HepG2 (cell line): ENCODE data around the gene TWIST2. TPM values are rescaled to one million over a fixed set of nuclear protein-coding genes. Genes with fewer than 3 reads are reported as not detected.

Source experiments
- ATAC-seq: fragments of 200-7000 bp; cut with Tn5 transposase; 3 replicates; pipeline ENCODE4 v1.9.1; 2020; ENCODE audit warnings: mild to moderate bottlenecking, moderate library complexity
- BruUV-seq: library from RNA; stranded (reverse); fragments of 400-500 nt; replicated peaks from 2 replicates; lab custom pipeline; 2021; lab: Mats Ljungman, UMichigan
- CTCF ChIA-PET: fragments of 300-600 bp; formaldehyde crosslinking; extraction: SDS; loops from one replicate; lab custom pipeline; 2021; ENCODE audit warnings: low total read pairs, inconsistent platforms, low intra/inter-chr PET ratio; lab: Yijun Ruan, JAX
- POLR2A ChIA-PET: fragments of 350-600 bp; sonication (Branson Sonifier 250); formaldehyde crosslinking; loops from one replicate; lab custom pipeline; 2020; ENCODE audit warnings: antibody characterized with exemption, inconsistent platforms; lab: Yijun Ruan, JAX
- DNase-seq: peaks from one replicate; pipeline ENCODE4 v3.0.0-alpha.2; 2015; ENCODE audit warnings: low spot score
- FAIRE-seq: peaks from 3 replicates; lab custom pipeline; 2011; peaks lifted over from hg19 to GRCh38; lab: Jason Lieb, UNC
- H2AFZ ChIP-seq: one replicate; pipeline ENCODE4 v1.6.1; 2011; ENCODE audit warnings: low read length, inconsistent platforms
- H3K27ac ChIP-seq: fragments of 300-600 bp; 3 replicates; pipeline ENCODE4 v1.8.0; 2011; ENCODE audit warnings: mixed run types, mild to moderate bottlenecking, mixed read lengths, low read length, inconsistent platforms; ENCODE audit not compliant: insufficient read depth; ENCODE audit errors: extremely low read length
- H3K27me3 ChIP-seq, 2 experiments: fragments of 200-600 bp in 1 of 2; 2 replicates in 1 of 2; 3 replicates in 1 of 2; pipeline versions ENCODE4 v1.6.0 to v1.8.0; 2011; ENCODE audit warnings: low read length in 2 of 2, mild to moderate bottlenecking in 2 of 2, moderate library complexity in 2 of 2, inconsistent platforms in 1 of 2; ENCODE audit not compliant: insufficient read depth in 2 of 2, control insufficient read depth in 1 of 2
- H3K36me3 ChIP-seq, 2 experiments: fragments of 200-600 bp in 1 of 2; replicated peaks in 1 of 2; 2 replicates in 1 of 2; 3 replicates in 1 of 2; pipeline versions ENCODE4 v1.5.1 to v1.8.0; 2011; ENCODE audit warnings: low read length in 2 of 2, inconsistent platforms in 1 of 2; ENCODE audit not compliant: insufficient read depth in 2 of 2, control insufficient read depth in 1 of 2
- H3K4me1 ChIP-seq: 2 replicates; pipeline ENCODE4 v1.5.1; 2012; ENCODE audit warnings: low read length, inconsistent platforms; ENCODE audit not compliant: insufficient read depth
- H3K4me2 ChIP-seq: 2 replicates; pipeline ENCODE4 v1.6.0; 2011; ENCODE audit warnings: low read depth, low read length, inconsistent platforms
- H3K4me3 ChIP-seq, 3 experiments: fragments of 200-600 bp in 1 of 3; sonication (generic), shearing (Covaris generic) in 1 of 3; replicated peaks in 1 of 3; 2 replicates each; pipeline ENCODE4 v1.5.1; 2011 to 2016; ENCODE audit warnings: low read length in 3 of 3, inconsistent platforms in 2 of 3, low read depth in 2 of 3, mild to moderate bottlenecking in 2 of 3, control low read depth in 1 of 3, mixed read lengths in 1 of 3; ENCODE audit not compliant: insufficient read depth in 1 of 3
- H3K79me2 ChIP-seq: one replicate; pipeline ENCODE4 v1.6.1; 2011; ENCODE audit warnings: low read length, inconsistent platforms; ENCODE audit not compliant: insufficient read depth
- H3K9ac ChIP-seq: 2 replicates; pipeline ENCODE4 v1.6.0; 2011; ENCODE audit warnings: mild to moderate bottlenecking, low read depth, low read length, inconsistent platforms; ENCODE audit not compliant: insufficient read depth
- H3K9me3 ChIP-seq: 2 replicates; pipeline ENCODE4 v1.5.1; 2012; ENCODE audit warnings: mild to moderate bottlenecking, low read length
- H4K20me1 ChIP-seq: 2 replicates; pipeline ENCODE4 v1.6.0; 2011; ENCODE audit warnings: inconsistent platforms, mild to moderate bottlenecking, low read length, moderate library complexity; ENCODE audit not compliant: insufficient read depth
- CCAR2 ChIP-seq: fragments of 200-400 bp; formaldehyde crosslinking; optimal IDR thresholded peaks from 2 replicates; pipeline ENCODE3; 2018; ENCODE audit warnings: low read depth, mild to moderate bottlenecking, low read length, moderate library complexity
- GATAD2A ChIP-seq: IDR thresholded peaks from 2 replicates; pipeline ENCODE4 v1.6.1; 2016
- MAZ ChIP-seq, 2 experiments: sonication (generic) in 1 of 2; formaldehyde crosslinking in 1 of 2; IDR thresholded peaks; 2 replicates each; pipeline versions ENCODE4 v1.5.0 to v1.6.1; 2012 to 2020; ENCODE audit warnings: low read depth in 2 of 2, mild to moderate bottlenecking in 2 of 2, borderline replicate concordance in 1 of 2, improper control_type of control experiment in 1 of 2, low read length in 1 of 2, missing genetic modification reagents in 1 of 2, moderate library complexity in 1 of 2
- RFXANK ChIP-seq: IDR thresholded peaks from 2 replicates; pipeline ENCODE4 v1.6.1; 2016
- RNF2 ChIP-seq: fragments of 450-650 bp; conservative IDR thresholded peaks from 2 replicates; pipeline ENCODE4 v1.6.1; 2016; ENCODE audit warnings: low read depth
- SNAPC2 ChIP-seq: sonication (generic); formaldehyde crosslinking; IDR thresholded peaks from 2 replicates; pipeline ENCODE4 v1.8.1; 2022; ENCODE audit warnings: mild to moderate bottlenecking, missing genetic modification reagents
- ZNF766 ChIP-seq: sonication (generic); formaldehyde crosslinking; IDR thresholded peaks from 2 replicates; pipeline ENCODE4 v1.5.0; 2020; ENCODE audit warnings: missing genetic modification reagents, borderline replicate concordance
- WGBS: methylation state at CpG from one replicate; pipeline ENCODE4 v1.1.6; 2017; ENCODE audit warnings: low lambda C conversion rate; 5-methylcytosine and 5-hydroxymethylcytosine counted together
- in situ Hi-C: cut with HindIII; loops from 2 replicates; pipeline ENCODE4 v1.10.0; 2017; ENCODE audit warnings: low pct_unique_long_range_greater_than_20kb; ENCODE audit not compliant: extremely low pct_ligation_motif_present
- intact Hi-C: fragments of 100-400 bp; cut with micrococcal nuclease; formaldehyde crosslinking; loops from one replicate; pipeline ENCODE4 v1.10.0; 2022; ENCODE audit not compliant: unreplicated experiment
- polyA plus RNA-seq, 8 experiments: library from polyadenylated mRNA; depleted of rRNA in 3 of 8; stranded (reverse) in 7 of 8; unstranded in 1 of 8; fragments of >200 nt; fragmentation: Illumina TruSeq in 4 of 8; extraction: Trizol in 4 of 8; gene quantifications; 2 replicates each; pipeline versions ENCODE4 v1.2.1 to v1.2.3, GENCODE V29; 2011 to 2016; ENCODE audit warnings: low read depth in 4 of 8, missing spikeins in 1 of 8, mixed read lengths in 1 of 8; ENCODE audit not compliant: insufficient read depth in 1 of 8
- total RNA-seq, 5 experiments: library from RNA; depleted of rRNA; stranded (reverse); fragments of >200 nt; fragmentation: Illumina TruSeq; extraction: Trizol; gene quantifications; 2 replicates each; pipeline ENCODE4 v1.2.3, GENCODE V29; 2016; ENCODE audit warnings: low read depth in 1 of 5
- TF ChIP-seq, protein P1 (sequence below): sonication (generic); formaldehyde crosslinking; conservative IDR thresholded peaks from 2 replicates; pipeline ENCODE4 v1.8.0; 2022; ENCODE audit warnings: mild to moderate bottlenecking, moderate library complexity, missing genetic modification reagents
- TF ChIP-seq, protein P2 (sequence below): sonication (generic); formaldehyde crosslinking; IDR thresholded peaks from 2 replicates; pipeline ENCODE4 v1.5.0; 2020; ENCODE audit warnings: missing genetic modification reagents

Gene TWIST2
- total and polyA plus RNA-seq, 2 of the 13 experiments (the other 11 are each of a cell fraction or from before 2014, with no cell fraction given) = 0.08 to 0.11 TPM

DNA sequence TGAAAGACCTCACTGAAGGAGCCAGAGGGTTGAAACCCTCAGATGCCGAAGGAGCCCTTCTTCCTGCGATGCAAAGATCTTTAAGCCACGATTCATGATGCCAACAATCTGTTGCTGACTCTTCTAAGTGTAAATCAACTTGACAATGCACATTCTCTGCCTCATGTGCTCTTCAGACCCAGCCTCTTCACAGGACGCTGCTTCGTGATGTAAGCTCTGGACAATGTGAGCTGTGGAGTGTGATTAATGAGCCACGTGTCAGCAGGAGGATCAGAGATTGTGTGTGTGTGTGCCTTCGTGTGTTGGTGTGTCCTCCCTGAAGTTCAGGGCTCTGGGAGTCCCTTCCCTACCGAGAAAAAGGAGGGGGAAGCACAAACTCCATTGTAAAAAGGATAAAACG lies 26.5 kb upstream of the TWIST2 start:
- POLR2A ChIA-PET = no interaction called here
- no peaks in the 10 kb centered on the region for H3K79me2 ChIP-seq
- H3K9me3 ChIP-seq = no peaks in the 10 kb centered on the region
- no peaks in the 10 kb centered on the region for H4K20me1 ChIP-seq
- no peaks in the 10 kb centered on the region for H3K36me3 ChIP-seq
- TF ChIP-seq ZNF766 (CRISPR knock-in tag) = no peak
- FAIRE-seq = no peak
- in situ Hi-C loops = no loop called here
- CTCF ChIA-PET = no interaction called here
- H3K27ac ChIP-seq = no peak overlapping the region
- no peaks in the 10 kb centered on the region for H3K4me1 ChIP-seq
- peaks cover 0 to 36% of the 10 kb centered on the region in 2 experiments; a peak in 3 of 5 replicates for H3K27me3 ChIP-seq
- ATAC-seq = no peak
- DNase-seq = no peak
- no peak overlapping the region for H2AFZ ChIP-seq
- no peak overlapping the region for H3K4me3 ChIP-seq
- BruUV-seq = no TSS peak
- H3K9ac ChIP-seq = no peak overlapping the region
- no peak overlapping the region for H3K4me2 ChIP-seq
- WGBS = 9% methylated on average over 9 of the region's 9 CpGs
- intact Hi-C loops = no loop called here

DNA sequence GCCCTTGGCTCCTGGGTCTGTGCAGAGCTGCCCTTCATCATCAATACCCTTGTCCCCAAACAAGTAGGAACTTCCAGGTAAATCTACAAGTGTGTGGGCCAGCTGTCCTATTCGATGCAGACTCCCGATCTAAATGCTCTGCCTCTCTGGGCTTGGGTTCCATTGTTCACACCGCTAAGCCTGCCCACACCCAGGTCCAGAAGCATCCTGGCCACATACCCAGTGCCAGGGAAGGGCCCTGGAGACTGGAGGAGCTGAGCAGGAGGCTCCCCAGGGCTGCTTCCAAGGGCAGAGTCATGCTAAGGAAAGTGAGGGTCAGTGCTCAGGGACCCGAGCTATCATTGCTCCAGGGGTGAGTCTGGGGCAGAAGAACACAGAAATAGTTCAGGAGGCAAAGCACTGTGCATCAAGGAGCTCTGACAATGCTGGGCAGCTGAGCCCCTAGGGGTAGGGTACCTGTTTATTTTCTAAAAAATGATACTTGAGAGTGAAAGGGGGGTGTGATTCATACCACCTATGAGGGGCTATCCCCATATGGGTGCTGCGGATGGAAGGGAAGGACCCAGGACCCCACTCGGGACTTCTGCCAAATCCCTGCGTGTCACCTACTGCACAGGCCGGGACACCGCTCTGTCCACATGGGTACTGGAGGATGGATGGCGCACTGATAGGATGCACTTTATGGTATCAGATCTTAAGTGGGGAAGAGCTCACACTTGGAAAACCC lies 25.8 kb upstream of the TWIST2 start:
- BruUV-seq = no TSS peak
- WGBS = 13% methylated on average over 5 of the region's 10 CpGs
- H3K27ac ChIP-seq = no peak overlapping the region
- no peaks in the 10 kb centered on the region for H3K9me3 ChIP-seq
- DNase-seq (no peak), FAIRE-seq (no peak), ATAC-seq (no peak)
- in situ Hi-C loops = no loop called here
- no peak for TF ChIP-seq SNAPC2 (CRISPR knock-in tag)
- no peak for TF ChIP-seq RFXANK (CRISPR knock-in tag)
- no peak for TF ChIP-seq RNF2
- TF ChIP-seq, protein P1, sequence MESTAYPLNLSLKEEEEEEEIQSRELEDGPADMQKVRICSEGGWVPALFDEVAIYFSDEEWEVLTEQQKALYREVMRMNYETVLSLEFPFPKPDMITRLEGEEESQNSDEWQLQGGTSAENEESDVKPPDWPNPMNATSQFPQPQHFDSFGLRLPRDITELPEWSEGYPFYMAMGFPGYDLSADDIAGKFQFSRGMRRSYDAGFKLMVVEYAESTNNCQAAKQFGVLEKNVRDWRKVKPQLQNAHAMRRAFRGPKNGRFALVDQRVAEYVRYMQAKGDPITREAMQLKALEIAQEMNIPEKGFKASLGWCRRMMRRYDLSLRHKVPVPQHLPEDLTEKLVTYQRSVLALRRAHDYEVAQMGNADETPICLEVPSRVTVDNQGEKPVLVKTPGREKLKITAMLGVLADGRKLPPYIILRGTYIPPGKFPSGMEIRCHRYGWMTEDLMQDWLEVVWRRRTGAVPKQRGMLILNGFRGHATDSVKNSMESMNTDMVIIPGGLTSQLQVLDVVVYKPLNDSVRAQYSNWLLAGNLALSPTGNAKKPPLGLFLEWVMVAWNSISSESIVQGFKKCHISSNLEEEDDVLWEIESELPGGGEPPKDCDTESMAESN (CRISPR knock-in tag) = no peak
- no peak for TF ChIP-seq MAZ (IDR thresholded peaks at IDR 0.05; ENCODE audit: borderline replicate concordance, low read depth, low read length)
- TF ChIP-seq MAZ (CRISPR knock-in tag; IDR thresholded peaks at IDR 0.05; ENCODE audit: low read depth) = no peak
- TF ChIP-seq GATAD2A (CRISPR knock-in tag) = no peak
- TF ChIP-seq, protein P2, sequence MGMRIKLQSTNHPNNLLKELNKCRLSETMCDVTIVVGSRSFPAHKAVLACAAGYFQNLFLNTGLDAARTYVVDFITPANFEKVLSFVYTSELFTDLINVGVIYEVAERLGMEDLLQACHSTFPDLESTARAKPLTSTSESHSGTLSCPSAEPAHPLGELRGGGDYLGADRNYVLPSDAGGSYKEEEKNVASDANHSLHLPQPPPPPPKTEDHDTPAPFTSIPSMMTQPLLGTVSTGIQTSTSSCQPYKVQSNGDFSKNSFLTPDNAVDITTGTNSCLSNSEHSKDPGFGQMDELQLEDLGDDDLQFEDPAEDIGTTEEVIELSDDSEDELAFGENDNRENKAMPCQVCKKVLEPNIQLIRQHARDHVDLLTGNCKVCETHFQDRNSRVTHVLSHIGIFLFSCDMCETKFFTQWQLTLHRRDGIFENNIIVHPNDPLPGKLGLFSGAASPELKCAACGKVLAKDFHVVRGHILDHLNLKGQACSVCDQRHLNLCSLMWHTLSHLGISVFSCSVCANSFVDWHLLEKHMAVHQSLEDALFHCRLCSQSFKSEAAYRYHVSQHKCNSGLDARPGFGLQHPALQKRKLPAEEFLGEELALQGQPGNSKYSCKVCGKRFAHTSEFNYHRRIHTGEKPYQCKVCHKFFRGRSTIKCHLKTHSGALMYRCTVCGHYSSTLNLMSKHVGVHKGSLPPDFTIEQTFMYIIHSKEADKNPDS (CRISPR knock-in tag) = no peak
- no peak for TF ChIP-seq CCAR2
- CTCF ChIA-PET = no interaction called here
- no peaks in the 10 kb centered on the region for H3K4me1 ChIP-seq
- H4K20me1 ChIP-seq = no peaks in the 10 kb centered on the region
- POLR2A ChIA-PET = no interaction called here
- H3K4me2 ChIP-seq = no peak overlapping the region
- intact Hi-C loops = no loop called here
- H3K9ac ChIP-seq = no peak overlapping the region
- H2AFZ ChIP-seq = no peak overlapping the region
- H3K36me3 ChIP-seq = no peaks in the 10 kb centered on the region
- no peaks in the 10 kb centered on the region for H3K79me2 ChIP-seq
- H3K4me3 ChIP-seq = no peak overlapping the region
- peaks cover 0 to 30% of the 10 kb centered on the region in 2 experiments; a peak in 3 of 5 replicates for H3K27me3 ChIP-seq
